GM21447 (cell line): ENCODE data around the gene FBLN2.

Source experiments
- ATAC-seq: cut with Tn5 transposase; IDR thresholded peaks from one replicate; pipeline ENCODE4 v1.9.1; 2021; ENCODE audit not compliant: unreplicated experiment

FBLN2 gene

GRCh38 chr3:13637953-13638352 lies 89.0 kb downstream of the FBLN2 start:
- no peak for ATAC-seq

- ATAC-seq = no peak
Observed at GRCh38 chr3:13638927-13639326, 90.0 kb downstream of the FBLN2 start.

- no peak for ATAC-seq
Observed at GRCh38 chr3:13642597-13642996, 93.7 kb downstream of the FBLN2 start.

GRCh38 chr3:13644341-13645117 lies 95.6 kb downstream of the FBLN2 start:
- no peak for ATAC-seq

- ATAC-seq = no peak
Observed at GRCh38 chr3:13645801-13646637, 97.1 kb downstream of the FBLN2 start.

GRCh38 chr3:13647298-13648059 lies 98.6 kb downstream of the FBLN2 start:
- no peak for ATAC-seq

GRCh38 chr3:13648060-13649001 lies 99.4 kb downstream of the FBLN2 start:
- ATAC-seq = no peak

- ATAC-seq = no peak
Observed at GRCh38 chr3:13650210-13651056, 101.5 kb downstream of the FBLN2 start.

GRCh38 chr3:13651057-13651400 lies 102.1 kb downstream of the FBLN2 start:
- ATAC-seq = no peak

GRCh38 chr3:13651775-13652428 lies 103.0 kb downstream of the FBLN2 start:
- ATAC-seq = no peak

GRCh38 chr3:13652728-13653127 lies 103.8 kb downstream of the FBLN2 start:
- ATAC-seq = no peak

GRCh38 chr3:13653631-13654279 lies 104.8 kb downstream of the FBLN2 start:
- ATAC-seq = no peak

GRCh38 chr3:13654330-13655060 lies 105.6 kb downstream of the FBLN2 start:
- no peak for ATAC-seq

GRCh38 chr3:13655061-13655913 lies 106.4 kb downstream of the FBLN2 start:
- no peak for ATAC-seq

GRCh38 chr3:13656584-13657301 lies 107.8 kb downstream of the FBLN2 start:
- no peak for ATAC-seq
